ENCODE data around the gene NBL1.

NBL1 gene

DNA sequence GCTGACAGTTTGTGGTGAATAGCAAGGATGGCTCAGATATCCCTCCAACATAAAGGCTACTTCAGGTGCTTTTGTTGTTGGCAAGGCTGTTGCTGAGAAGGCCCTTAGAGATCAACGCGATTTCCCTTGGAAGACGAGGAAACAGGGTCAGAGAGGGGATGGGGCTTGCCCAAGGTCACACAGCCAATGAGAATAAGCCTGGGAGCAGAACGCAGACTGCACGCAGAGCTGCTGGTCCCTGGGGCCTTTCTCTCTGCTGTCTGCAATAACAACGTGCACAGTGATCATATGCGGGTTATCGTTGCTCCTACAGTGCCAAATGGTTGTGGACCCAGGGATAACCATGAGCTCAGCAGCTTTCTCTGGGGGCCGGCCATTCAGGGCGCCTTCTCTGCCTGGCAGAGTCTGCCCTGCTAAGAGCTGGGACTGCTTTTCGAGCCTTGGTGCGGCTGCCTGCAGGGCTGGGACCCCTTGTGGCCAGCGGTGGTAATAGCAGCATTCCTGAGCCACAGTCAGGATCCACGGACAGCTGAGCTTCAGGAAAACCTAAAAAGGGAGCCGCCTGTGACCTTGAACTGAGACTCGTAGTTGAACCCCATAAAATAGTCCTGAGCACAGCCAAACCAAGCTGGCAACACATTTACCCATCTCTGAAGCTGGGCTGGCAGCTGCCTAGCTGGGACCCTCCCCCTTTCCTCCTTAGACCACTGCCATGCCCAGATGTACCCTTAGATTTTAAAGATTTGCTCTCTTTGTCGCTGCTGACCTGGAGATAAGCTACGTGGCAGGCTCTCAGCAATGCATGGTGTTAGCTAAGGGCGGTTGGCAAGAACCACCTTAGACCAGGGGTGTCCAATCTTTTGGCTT lies 60.4 kb downstream of the NBL1 start:
- peak; percentile 54 for DNase-seq

DNA sequence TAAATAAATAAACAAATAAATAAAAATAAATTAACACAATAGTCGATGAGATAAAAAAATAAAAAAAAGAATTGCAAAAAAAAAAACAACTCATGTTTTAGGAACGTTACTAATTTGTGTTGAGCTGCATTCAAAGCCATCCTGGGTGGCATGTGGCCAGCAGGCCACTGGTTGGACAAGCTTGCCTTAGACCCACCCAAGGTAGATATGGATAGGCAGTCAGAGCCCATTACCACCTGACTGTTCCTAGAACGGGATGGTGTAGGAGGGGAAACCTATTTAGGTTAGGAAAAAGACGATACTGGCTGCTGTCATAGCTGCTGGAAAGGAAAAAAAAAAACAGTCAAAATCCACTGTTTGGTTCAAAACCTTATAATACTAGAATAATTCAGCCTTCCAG lies 61.4 kb downstream of the NBL1 start:
- DNase-seq = no peak

DNA sequence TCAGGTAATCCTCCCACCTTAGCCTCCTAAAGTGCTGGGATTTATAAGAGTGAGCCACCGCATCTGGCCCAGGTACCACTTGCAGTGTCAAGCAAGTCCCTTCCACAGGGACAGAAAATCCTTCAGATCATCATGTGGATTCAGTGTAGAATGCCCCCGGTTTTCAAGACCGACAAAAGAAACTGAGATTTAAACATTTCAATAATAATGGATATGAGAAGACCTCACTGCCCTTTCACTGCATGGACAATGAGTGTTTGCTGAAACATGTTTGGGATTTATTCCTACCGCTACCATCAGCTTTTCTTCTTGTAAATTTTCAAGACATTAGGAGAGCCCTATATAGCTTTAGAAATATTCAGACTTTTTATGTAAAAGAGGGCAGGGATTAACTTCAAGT lies 62.0 kb downstream of the NBL1 start:
- DNase-seq = no peak
